ENCODE measurements around the gene DNAJC30. TPM values are rescaled to one million over a fixed set of nuclear protein-coding genes. Genes with fewer than 3 reads are reported as not detected.

The DNAJC30 gene
- total and polyA plus RNA-seq, 2 donors (not counting 1 experiment from before 2014, with no cell fraction given), result 6.6 to 15.5 TPM

DNA sequence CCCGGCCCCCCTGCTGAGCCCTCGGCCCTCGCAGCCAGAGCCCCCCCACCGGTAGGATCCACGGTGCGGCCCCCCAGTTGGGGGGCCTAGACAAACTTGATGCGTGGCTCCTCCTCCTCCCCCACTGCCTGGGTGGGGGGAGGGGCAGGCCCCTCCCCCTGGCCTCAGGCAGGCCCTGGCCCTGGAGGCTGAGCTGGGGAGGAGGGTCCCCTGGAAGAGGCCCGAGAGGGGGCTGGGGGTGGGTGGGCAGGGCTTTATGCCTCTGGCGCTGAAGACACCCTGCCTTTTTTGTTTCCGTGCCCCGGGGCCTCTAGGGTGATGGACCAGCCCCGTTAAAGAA lies 12.0 kb downstream of the DNAJC30 start:
- H3K4me3 ChIP-seq (ENCODE audit: control extremely low read depth in 1 of 5, extremely low read depth in 1 of 5, insufficient read depth in 1 of 5, low read depth in 2 of 5, low read length in 4 of 5), result no peak overlapping the region
- POLR2A ChIA-PET, result no interaction called here
- TF ChIP-seq, protein P1, sequence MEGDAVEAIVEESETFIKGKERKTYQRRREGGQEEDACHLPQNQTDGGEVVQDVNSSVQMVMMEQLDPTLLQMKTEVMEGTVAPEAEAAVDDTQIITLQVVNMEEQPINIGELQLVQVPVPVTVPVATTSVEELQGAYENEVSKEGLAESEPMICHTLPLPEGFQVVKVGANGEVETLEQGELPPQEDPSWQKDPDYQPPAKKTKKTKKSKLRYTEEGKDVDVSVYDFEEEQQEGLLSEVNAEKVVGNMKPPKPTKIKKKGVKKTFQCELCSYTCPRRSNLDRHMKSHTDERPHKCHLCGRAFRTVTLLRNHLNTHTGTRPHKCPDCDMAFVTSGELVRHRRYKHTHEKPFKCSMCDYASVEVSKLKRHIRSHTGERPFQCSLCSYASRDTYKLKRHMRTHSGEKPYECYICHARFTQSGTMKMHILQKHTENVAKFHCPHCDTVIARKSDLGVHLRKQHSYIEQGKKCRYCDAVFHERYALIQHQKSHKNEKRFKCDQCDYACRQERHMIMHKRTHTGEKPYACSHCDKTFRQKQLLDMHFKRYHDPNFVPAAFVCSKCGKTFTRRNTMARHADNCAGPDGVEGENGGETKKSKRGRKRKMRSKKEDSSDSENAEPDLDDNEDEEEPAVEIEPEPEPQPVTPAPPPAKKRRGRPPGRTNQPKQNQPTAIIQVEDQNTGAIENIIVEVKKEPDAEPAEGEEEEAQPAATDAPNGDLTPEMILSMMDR (IDR thresholded peaks at IDR 0.05), result no peak
- no peak for TF ChIP-seq EZH2 (IDR thresholded peaks at IDR 0.05; ENCODE audit: borderline replicate concordance, insufficient read depth, low read depth, low read length, poor library complexity, severe bottlenecking)
- DNase-seq (no peak), ATAC-seq (ENCODE audit: low read depth) (no peak)
- peaks cover 0 to 26% (median 7%) of the 10 kb centered on the region in 4 experiments for H3K27me3 ChIP-seq (replicated peaks in 1 of 4; ENCODE audit: control extremely low read depth in 1 of 4, control insufficient read depth in 3 of 4, insufficient read depth in 4 of 4, low read length in 3 of 4)
- no peaks in the 10 kb centered on the region for H4K20me1 ChIP-seq (ENCODE audit: control insufficient read depth, insufficient read depth, low read length, poor library complexity, severe bottlenecking)
- H3K79me2 ChIP-seq (ENCODE audit: control insufficient read depth, insufficient read depth, low read length), result no peaks in the 10 kb centered on the region
- peaks cover 8 to 16% of the 10 kb centered on the region in 2 donors for H3K4me1 ChIP-seq (ENCODE audit: control insufficient read depth in 2 of 2, insufficient read depth in 2 of 2, low read length in 2 of 2)
- peaks cover 12% of the 10 kb centered on the region for H3K27me3 Mint-ChIP-seq
- no peak overlapping the region for H3K4me2 ChIP-seq (replicated peaks; ENCODE audit: low read depth, low read length, poor library complexity, severe bottlenecking)
- no peaks in the 10 kb centered on the region for H3K36me3 ChIP-seq (replicated peaks in 1 of 2; ENCODE audit: control extremely low read depth in 1 of 2, control insufficient read depth in 1 of 2, extremely low read depth in 1 of 2, insufficient read depth in 2 of 2, low read length in 1 of 2)
- H3K4me1 Mint-ChIP-seq, result peaks cover 6% of the 10 kb centered on the region
- H3K27ac Mint-ChIP-seq, result no peak overlapping the region
- H3K9me3 ChIP-seq (ENCODE audit: control extremely low read depth in 1 of 3, control insufficient read depth in 2 of 3, insufficient read depth in 1 of 3, low read length in 2 of 3), result peaks cover 0 to 3% (median 0%) of the 10 kb centered on the region in 3 donors
- no peak overlapping the region for H2AFZ ChIP-seq (ENCODE audit: insufficient read depth, low read depth, low read length, poor library complexity, severe bottlenecking)
- no peak overlapping the region for H3K27ac ChIP-seq (ENCODE audit: low read length in 2 of 2)
- intact Hi-C loops (cut with micrococcal nuclease), result no loop called here
- H3K4me3 Mint-ChIP-seq, result no peak overlapping the region
- CTCF ChIA-PET, result no interaction called here
- WGBS (ENCODE audit: insufficient coverage), result 40% methylated on average over 5 of the region's 12 CpGs
- no peak overlapping the region for H3K9ac ChIP-seq (ENCODE audit: low read length)
- no peaks in the 10 kb centered on the region for H3K9me3 Mint-ChIP-seq (ENCODE audit: insufficient read depth)

DNA sequence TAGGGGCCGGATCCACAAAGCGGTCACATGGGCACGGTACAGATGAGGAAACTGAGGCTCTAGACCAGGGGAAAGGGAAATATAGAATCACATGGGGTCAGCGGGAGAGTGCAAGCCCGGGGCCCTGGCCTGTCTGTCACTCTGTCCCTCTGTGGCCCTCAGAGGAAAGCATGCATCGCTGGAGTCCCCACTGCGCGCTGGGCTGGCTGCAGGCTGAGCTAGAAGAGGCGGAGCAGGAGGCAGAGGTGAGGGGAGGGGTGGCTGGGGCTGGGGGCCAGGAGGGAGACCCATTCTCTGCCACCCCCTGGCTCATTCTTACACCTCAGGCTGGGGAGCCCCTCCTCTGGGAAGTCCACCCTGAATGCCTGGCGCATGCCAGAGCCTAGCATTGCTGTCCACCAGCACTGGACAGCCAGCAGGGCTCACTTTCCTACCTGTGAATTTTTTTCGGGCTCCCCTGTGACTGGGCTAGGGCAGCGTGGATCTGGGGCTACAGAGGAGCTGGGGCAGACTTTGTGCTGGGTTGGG lies 13.3 kb downstream of the DNAJC30 start:
- Mint-ChIP-seq H3K9me3 (ENCODE audit: insufficient read depth) (no peaks in the 10 kb centered on the region), H3K27me3 (peaks cover 22% of the 10 kb centered on the region), H3K4me3 (no peak overlapping the region), H3K4me1 (peaks cover 8% of the 10 kb centered on the region), H3K27ac (no peak overlapping the region)
- TF ChIP-seq, protein P1 (IDR thresholded peaks at IDR 0.05), result no peak
- TF ChIP-seq EZH2 (IDR thresholded peaks at IDR 0.05; ENCODE audit: borderline replicate concordance, insufficient read depth, low read depth, low read length, poor library complexity, severe bottlenecking), result no peak
- ATAC-seq (ENCODE audit: low read depth) (no peak), DNase-seq (no peak)
- peaks cover 8 to 16% of the 10 kb centered on the region in 2 donors for H3K4me1 ChIP-seq (ENCODE audit: control insufficient read depth in 2 of 2, insufficient read depth in 2 of 2, low read length in 2 of 2)
- H3K9ac ChIP-seq (ENCODE audit: low read length), result no peak overlapping the region
- no peaks in the 10 kb centered on the region for H3K36me3 ChIP-seq (replicated peaks in 1 of 2; ENCODE audit: control extremely low read depth in 1 of 2, control insufficient read depth in 1 of 2, extremely low read depth in 1 of 2, insufficient read depth in 2 of 2, low read length in 1 of 2)
- H3K27me3 ChIP-seq (replicated peaks in 1 of 4; ENCODE audit: control extremely low read depth in 1 of 4, control insufficient read depth in 3 of 4, insufficient read depth in 4 of 4, low read length in 3 of 4), result peaks cover 0 to 39% (median 9%) of the 10 kb centered on the region in 4 experiments
- intact Hi-C loops (cut with micrococcal nuclease), result no loop called here
- ChIA-PET CTCF (no interaction called here), POLR2A (interaction anchor here (0.7 kb wide), 1 partner anchor 151 kb away, joined by 4 read pairs; no protein-coding TSS in a partner anchor)
- no peak overlapping the region for H3K27ac ChIP-seq (ENCODE audit: low read length in 2 of 2)
- H3K79me2 ChIP-seq (ENCODE audit: control insufficient read depth, insufficient read depth, low read length), result no peaks in the 10 kb centered on the region
- H3K4me3 ChIP-seq (ENCODE audit: control extremely low read depth in 1 of 5, extremely low read depth in 1 of 5, insufficient read depth in 1 of 5, low read depth in 2 of 5, low read length in 4 of 5), result no peak overlapping the region
- H3K9me3 ChIP-seq (ENCODE audit: control extremely low read depth in 1 of 3, control insufficient read depth in 2 of 3, insufficient read depth in 1 of 3, low read length in 2 of 3), result peaks cover 0 to 3% (median 0%) of the 10 kb centered on the region in 3 donors
- no peaks in the 10 kb centered on the region for H4K20me1 ChIP-seq (ENCODE audit: control insufficient read depth, insufficient read depth, low read length, poor library complexity, severe bottlenecking)
- no peak overlapping the region for H3K4me2 ChIP-seq (replicated peaks; ENCODE audit: low read depth, low read length, poor library complexity, severe bottlenecking)
- WGBS (ENCODE audit: insufficient coverage), result 65% methylated on average over 11 of the region's 12 CpGs
- no peak overlapping the region for H2AFZ ChIP-seq (ENCODE audit: insufficient read depth, low read depth, low read length, poor library complexity, severe bottlenecking)
